ENCODE results near the gene UBA1. TPM values are rescaled to one million over a fixed set of nuclear protein-coding genes. Genes with fewer than 3 reads are reported as not detected.

The UBA1 gene
- total and polyA plus RNA-seq, 11 donors = 86.9 to 171 (median 130) TPM

DNA sequence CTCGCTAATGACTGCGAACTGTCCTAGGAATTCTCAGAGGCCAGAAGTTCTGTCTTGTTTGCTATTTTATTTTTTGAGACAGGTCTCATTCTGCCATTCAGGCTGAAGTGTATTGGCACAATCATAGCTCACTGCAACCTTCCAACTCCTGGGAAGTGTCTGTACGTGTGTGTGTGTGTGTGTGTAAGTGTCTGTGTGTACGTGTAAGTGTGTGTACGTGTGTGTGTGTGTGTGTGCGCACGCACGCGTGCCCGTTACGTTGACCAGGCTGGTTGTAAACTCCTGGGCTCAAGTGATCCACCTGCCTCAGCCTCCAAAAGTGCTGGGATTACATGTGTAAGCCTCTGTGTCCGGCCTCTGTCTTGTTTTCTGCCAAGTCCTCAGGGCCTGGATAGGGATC lies 14.5 kb downstream of the UBA1 start:
- Histone ChIP-seq H3K4me1 (peaks cover 0 to 4% (median 0%) of the 10 kb centered on the region in 12 donors), H3K27ac (no peak overlapping the region), H3K36me3 (peaks cover 0 to 100% (median 95%) of the 10 kb centered on the region in 9 donors), H3K4me3 (no peak overlapping the region), H3K9me3 (no peaks in the 10 kb centered on the region), H3K27me3 (no peaks in the 10 kb centered on the region)
- DNase-seq (no peak), ATAC-seq (no peak)
- 81 to 87% (median 85%) methylated on average over 11 to 12 of the region's 12 CpGs for WGBS, 4 donors
- intact Hi-C loops (cut with DNase I) = no loop called here
- TF ChIP-seq, protein P1, sequence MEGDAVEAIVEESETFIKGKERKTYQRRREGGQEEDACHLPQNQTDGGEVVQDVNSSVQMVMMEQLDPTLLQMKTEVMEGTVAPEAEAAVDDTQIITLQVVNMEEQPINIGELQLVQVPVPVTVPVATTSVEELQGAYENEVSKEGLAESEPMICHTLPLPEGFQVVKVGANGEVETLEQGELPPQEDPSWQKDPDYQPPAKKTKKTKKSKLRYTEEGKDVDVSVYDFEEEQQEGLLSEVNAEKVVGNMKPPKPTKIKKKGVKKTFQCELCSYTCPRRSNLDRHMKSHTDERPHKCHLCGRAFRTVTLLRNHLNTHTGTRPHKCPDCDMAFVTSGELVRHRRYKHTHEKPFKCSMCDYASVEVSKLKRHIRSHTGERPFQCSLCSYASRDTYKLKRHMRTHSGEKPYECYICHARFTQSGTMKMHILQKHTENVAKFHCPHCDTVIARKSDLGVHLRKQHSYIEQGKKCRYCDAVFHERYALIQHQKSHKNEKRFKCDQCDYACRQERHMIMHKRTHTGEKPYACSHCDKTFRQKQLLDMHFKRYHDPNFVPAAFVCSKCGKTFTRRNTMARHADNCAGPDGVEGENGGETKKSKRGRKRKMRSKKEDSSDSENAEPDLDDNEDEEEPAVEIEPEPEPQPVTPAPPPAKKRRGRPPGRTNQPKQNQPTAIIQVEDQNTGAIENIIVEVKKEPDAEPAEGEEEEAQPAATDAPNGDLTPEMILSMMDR (IDR thresholded peaks at IDR 0.05) = no peak
- no peak for TF ChIP-seq POLR2A (IDR thresholded peaks at IDR 0.05)

DNA sequence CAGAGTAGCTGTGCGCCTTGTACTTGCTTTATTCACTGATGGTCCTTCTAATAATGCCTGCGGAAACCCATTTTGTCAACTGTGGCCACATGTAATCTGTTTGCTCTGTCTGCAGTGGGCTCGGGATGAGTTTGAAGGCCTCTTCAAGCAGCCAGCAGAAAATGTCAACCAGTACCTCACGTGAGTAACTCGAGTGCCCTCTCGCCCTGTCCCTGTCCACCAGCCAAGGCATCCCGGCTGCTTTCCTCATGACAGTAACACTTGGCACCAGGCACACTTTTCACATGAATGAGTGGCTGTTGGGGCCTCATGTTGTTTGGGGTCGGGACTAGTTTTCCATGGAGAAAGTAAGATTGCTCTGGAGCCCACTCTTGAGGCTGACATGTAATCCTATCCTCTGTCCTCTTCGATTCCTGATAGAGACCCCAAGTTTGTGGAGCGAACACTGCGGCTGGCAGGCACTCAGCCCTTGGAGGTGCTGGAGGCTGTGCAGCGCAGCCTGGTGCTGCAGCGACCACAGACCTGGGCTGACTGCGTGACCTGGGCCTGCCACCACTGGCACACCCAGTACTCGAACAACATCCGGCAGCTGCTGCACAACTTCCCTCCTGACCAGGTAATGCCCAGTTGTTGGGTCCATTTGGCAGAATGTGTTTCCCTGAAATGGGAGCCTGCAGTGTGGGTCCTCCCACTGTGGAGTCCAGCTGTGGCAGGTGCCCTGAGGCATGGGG lies 16.0 kb downstream of the UBA1 start:
- peaks cover 0 to 4% (median 0%) of the 10 kb centered on the region in 12 donors for H3K4me1 ChIP-seq
- peak; percentile 68 to 86 (median 76) for ATAC-seq
- peaks cover 0 to 100% (median 97%) of the 10 kb centered on the region in 9 donors for H3K36me3 ChIP-seq
- TF ChIP-seq, protein P1 (IDR thresholded peaks at IDR 0.05) = no peak
- TF ChIP-seq POLR2A (IDR thresholded peaks at IDR 0.05) = no peak
- no peaks in the 10 kb centered on the region for H3K27me3 ChIP-seq
- no peaks in the 10 kb centered on the region for H3K9me3 ChIP-seq
- H3K4me3 ChIP-seq = no peak overlapping the region
- peak overlapping the region in 7 of 12 donors; percentile 9 to 68 (median 34) for H3K27ac ChIP-seq
- WGBS, 4 donors = 70 to 89% (median 77%) methylated on average over 14 to 16 of the region's 16 CpGs
- DNase-seq = peak in 4 of 5 donors; percentile 32 to 58 (median 52)
- intact Hi-C loops (cut with DNase I) = no loop called here

DNA sequence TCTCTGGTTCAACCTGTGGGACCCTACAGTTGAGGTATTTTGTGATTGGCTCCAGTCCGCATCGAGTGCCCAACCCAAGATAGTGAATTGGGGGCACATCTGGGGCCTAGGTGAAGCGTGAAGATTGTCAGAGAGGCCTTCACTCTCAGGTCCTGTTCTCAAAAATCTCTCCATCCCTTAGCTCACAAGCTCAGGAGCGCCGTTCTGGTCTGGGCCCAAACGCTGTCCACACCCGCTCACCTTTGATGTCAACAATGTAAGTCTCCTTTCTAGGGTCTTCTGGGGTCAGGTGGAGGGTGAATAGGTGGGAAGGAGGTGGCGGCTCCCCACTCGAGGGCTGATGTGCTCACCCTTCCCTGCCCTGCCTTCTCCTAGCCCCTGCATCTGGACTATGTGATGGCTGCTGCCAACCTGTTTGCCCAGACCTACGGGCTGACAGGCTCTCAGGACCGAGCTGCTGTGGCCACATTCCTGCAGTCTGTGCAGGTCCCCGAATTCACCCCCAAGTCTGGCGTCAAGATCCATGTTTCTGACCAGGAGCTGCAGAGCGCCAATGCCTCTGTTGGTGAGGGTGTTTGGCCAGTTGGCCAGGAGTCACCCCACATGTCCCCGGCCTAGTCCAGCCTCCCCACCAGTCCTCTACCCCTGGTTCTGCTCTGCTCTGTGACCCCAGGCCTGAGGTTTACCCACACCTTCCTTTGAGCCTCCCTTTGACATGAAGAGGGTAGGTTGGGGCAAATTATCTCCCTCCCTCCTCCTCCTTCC lies 17.2 kb downstream of the UBA1 start:
- ATAC-seq (no peak), DNase-seq (no peak)
- no peak overlapping the region for H3K4me3 ChIP-seq
- intact Hi-C loops (cut with DNase I) = no loop called here
- H3K27ac ChIP-seq = no peak overlapping the region
- peaks cover 0 to 100% (median 97%) of the 10 kb centered on the region in 9 donors for H3K36me3 ChIP-seq
- no peaks in the 10 kb centered on the region for H3K27me3 ChIP-seq
- TF ChIP-seq POLR2A (IDR thresholded peaks at IDR 0.05) = no peak
- TF ChIP-seq, protein P1 (IDR thresholded peaks at IDR 0.05) = no peak
- H3K9me3 ChIP-seq = no peaks in the 10 kb centered on the region
- 90 to 95% (median 92%) methylated on average over 13 to 15 of the region's 15 CpGs for WGBS, 4 donors
- peaks cover 0 to 4% (median 0%) of the 10 kb centered on the region in 12 donors for H3K4me1 ChIP-seq

All from heart left ventricle (tissue), 16 donors.